GM12891 (cell line): ENCODE measurements around the gene ALS2CL.

ENCODE experiments used
- DNase-seq: peaks from one replicate; pipeline ENCODE4 v3.0.0; 2011; ENCODE audit warnings: low spot score; ENCODE audit not compliant: insufficient read length
- FAIRE-seq: peaks from 2 replicates; lab custom pipeline; 2011; peaks lifted over from hg19 to GRCh38; lab: Jason Lieb, UNC
- PAX5 ChIP-seq: IDR thresholded peaks from 2 replicates; pipeline ENCODE4 v1.6.1; 2011; ENCODE audit warnings: low read length, moderate library complexity, mild to moderate bottlenecking; ENCODE audit not compliant: insufficient read depth, severe bottlenecking
- POLR2A ChIP-seq: IDR thresholded peaks from 2 replicates; pipeline ENCODE4 v1.6.1; 2011; ENCODE audit warnings: low read depth, low read length, control low read depth
- POLR2AphosphoS5 ChIP-seq: IDR thresholded peaks from 2 replicates; pipeline ENCODE4 v1.6.1; 2011; ENCODE audit warnings: low read depth, low read length, control low read depth
- POU2F2 ChIP-seq: IDR thresholded peaks from 2 replicates; pipeline ENCODE4 v1.6.1; 2011; ENCODE audit warnings: low read depth, mild to moderate bottlenecking, control low read depth, low read length, moderate library complexity
- SPI1 ChIP-seq: IDR thresholded peaks from 2 replicates; pipeline ENCODE4 v1.6.1; 2011; ENCODE audit warnings: low read depth, low read length, control low read depth
- TAF1 ChIP-seq: IDR thresholded peaks from 2 replicates; pipeline ENCODE4 v1.6.1; 2011; ENCODE audit warnings: low read depth, low read length, control low read depth

ALS2CL gene

DNA sequence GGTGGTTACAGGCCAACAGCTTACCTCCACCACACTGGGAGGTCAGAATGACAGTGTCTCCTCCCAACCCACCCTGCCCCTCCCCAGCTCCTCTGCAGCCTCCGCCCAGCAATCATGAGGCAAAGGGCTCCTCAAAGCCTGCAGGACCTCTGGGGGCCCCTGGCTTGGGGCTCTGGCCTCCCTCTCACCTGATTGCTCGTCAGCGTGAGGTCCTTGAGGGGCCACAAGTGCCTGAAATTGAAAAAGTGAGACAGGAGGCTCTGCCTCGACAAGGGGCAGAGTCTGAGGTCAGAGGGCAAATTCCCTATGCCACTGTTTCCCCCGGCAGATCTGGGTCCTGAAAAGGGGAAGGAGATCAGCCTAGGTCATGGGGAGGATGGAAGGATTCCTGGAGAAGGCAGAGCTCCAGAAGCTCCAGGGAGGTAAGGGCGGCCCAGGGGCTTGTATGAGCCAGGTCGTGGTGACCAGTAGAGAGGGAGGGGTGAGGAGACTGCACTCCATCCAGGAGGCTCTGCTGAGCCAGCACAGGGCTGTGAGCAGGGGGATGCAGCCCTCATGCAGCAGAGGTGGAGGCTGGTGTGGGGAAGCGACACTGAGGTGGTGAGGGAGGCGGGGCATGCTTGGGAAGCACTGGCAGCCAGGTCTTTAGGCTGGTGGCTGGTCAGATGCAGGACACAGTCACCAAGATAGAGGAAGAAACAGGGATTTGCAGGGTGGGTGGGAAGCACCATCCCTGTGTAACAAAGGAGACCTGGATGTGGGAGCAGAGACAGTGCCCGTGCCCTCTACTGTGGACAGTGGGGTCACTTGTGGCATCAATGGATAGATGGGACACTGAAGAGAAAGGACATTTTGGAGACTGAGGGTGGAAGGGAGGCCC, 20.1 kb downstream of the ALS2CL start:
- DNase-seq (no peak), FAIRE-seq (no peak)
- no peak for TF ChIP-seq POLR2AphosphoS5
- no peak for TF ChIP-seq POU2F2
- TF ChIP-seq TAF1 = no peak
- TF ChIP-seq POLR2A = no peak
- no peak for TF ChIP-seq SPI1
- no peak for TF ChIP-seq PAX5

- DNase-seq = no peak
- FAIRE-seq = no peak
- TF ChIP-seq PAX5 (no peak), POLR2A (no peak), POLR2AphosphoS5 (no peak), POU2F2 (no peak), SPI1 (no peak), TAF1 (no peak)
These were observed 21.2 kb downstream of the ALS2CL start for GRCh38 chr3:46672349-46672695.

DNA sequence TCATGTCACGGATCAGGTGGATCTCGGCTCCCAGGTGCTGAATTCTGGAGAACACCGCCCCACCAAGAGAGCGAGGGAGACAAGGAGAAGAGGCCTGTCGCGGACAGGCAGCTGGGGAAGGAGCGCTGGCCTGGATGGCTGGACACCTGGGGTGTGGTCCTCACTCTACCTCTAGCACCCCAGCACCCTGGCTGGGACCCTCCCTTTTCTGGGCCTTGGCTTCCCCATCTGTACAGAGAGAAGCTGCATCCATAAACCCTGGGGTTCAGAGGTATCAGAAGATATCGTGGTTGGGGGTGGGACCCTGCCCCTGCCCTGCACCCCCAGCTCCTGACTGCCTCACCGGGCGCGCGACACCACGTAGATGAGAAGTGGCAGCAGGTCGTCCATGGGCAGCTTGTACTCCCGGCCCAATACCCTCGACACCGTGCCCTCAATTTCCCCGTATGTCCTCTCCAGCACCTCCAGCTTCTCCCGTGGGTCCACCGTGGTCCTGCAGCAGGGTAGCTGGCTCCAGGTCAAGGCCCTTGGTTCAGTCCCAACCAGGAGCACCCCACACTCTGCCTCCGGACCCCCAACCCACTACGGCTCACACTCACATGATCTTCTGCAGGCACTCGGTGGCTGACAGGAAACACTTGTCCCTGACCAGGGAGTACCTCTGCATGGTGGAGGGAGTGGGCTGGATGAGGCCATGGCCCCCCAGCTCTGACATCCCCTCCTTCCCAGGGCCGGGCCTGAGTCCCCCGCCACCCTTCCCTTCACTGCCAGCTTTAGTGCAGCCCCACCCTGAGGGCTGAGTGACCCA, 21.7 kb downstream of the ALS2CL start:
- DNase-seq (no peak), FAIRE-seq (no peak)
- TF ChIP-seq POLR2AphosphoS5 = no peak
- TF ChIP-seq POU2F2 = no peak
- no peak for TF ChIP-seq TAF1
- no peak for TF ChIP-seq POLR2A
- no peak for TF ChIP-seq SPI1
- TF ChIP-seq PAX5 = no peak

- no peak for TF ChIP-seq PAX5
- no peak for TF ChIP-seq SPI1
- no peak for TF ChIP-seq POLR2A
- TF ChIP-seq POLR2AphosphoS5 = no peak
- FAIRE-seq (no peak), DNase-seq (peak; percentile 3)
These were observed 22.5 kb downstream of the ALS2CL start for GRCh38 chr3:46670891-46671427.

DNA sequence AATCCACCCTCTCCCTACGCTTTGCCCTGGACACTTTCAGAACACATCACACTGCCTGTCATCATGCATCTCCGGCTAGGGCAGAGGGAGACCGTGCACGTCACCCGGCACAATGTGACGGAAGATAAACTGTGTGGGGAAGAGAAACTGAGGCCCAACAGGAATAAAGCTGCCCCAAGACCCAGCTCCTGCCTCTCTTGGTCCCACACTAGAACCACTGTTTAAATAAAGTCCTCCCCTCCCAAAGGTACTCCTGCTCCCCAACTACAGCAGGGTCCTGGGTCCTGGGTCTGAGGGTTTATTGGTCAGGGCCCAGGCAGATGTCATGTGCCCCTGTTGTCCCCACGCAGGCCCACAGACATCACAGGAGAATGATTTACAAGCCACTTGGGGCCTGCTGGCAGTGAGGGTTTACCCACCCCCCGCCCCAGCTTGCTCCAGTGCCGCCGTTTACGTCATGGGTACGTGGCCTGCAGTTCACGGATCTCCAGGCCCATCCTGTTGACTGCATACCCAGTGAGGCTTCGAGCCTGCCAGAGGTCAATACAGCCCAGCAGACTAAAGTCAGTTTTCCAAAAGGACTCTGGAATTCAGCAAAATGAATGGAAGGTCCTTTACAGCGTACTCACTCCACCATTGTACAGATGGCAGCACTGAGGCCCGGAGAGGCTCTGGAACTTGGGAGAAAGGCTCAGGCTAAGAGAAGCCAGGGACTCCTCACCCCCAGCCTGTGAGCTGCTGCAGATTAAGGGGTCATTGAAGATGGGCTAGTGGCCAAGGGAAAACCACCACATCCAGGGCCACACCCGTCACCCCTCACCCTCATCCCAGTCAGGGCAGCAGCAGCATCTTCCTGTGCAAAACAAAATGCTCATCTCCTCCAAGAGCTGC, 23.2 kb downstream of the ALS2CL start:
- TF ChIP-seq TAF1 (no peak), POLR2A (no peak), PAX5 (no peak), POU2F2 (no peak), POLR2AphosphoS5 (no peak), SPI1 (no peak)
- DNase-seq (peak; percentile 5), FAIRE-seq (no peak)

DNA sequence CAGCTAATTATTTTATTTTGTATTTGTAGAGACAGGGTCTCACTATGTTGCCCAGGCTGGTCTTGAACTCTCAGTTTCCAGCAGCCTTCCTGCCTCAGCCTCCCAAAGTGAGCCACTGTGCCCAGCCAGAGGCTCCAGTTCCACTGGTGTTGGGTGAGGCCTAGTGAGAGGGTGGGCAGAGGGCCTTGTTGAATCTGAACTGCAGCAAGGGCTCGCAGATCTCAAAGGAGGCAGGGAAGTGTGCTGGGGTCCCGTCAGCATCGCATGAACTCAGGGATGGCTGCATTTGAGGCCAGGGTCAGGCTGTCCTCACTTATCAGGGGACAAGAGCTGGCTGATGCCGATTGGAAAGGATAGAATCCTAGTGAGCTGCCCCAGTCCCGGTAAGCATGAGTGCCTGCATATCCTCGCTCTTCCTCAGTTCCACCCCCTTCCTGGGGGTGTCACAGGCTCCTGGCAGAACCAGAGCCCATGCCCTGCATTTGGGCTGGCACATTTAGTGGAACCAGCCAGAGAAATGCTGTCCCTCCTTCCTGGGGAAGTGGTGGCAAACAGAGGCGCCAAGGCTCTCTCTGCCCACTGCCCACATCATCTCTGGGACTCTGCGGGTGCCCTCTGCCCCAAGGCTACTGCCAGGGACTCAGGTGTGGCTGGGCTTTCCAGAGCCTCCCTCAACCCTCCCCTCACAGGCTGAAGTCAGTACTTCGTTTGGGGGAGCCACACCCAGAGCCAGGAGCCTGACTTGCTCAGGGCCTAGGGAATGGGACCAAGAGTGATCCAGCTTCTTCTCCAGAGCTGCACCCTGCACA, 24.1 kb downstream of the ALS2CL start:
- TF ChIP-seq POU2F2 = no peak
- no peak for TF ChIP-seq TAF1
- DNase-seq (peak; percentile 5), FAIRE-seq (no peak)

GRCh38 chr3:46668591-46668990, 24.9 kb downstream of the ALS2CL start:
- TF ChIP-seq POLR2AphosphoS5 = no peak
- TF ChIP-seq TAF1 = no peak
- no peak for TF ChIP-seq SPI1
- TF ChIP-seq PAX5 = no peak
- TF ChIP-seq POLR2A = no peak
- no peak for TF ChIP-seq POU2F2
- FAIRE-seq (no peak), DNase-seq (peak; percentile 2)

- FAIRE-seq = no peak
- DNase-seq = peak; percentile 4
- TF ChIP-seq SPI1 = no peak
These were observed 25.4 kb downstream of the ALS2CL start for GRCh38 chr3:46668116-46668515.

GRCh38 chr3:46667657-46668056, 25.8 kb downstream of the ALS2CL start:
- DNase-seq = peak; percentile 1
- TF ChIP-seq SPI1 (no peak), POU2F2 (no peak), TAF1 (no peak), PAX5 (no peak), POLR2A (no peak), POLR2AphosphoS5 (no peak)

More at GRCh38 chr3:46667657-46668056, 25.8 kb downstream of the ALS2CL start:
- no peak for FAIRE-seq
